GM18861 (cell line): Measurements from ENCODE around the gene STX3.
"Not testable (repeated sequence)": the region's sequence is repeated elsewhere in the genome, so short reads cannot be mapped to it uniquely, and the experiment has no call there.

Source experiments
- ATAC-seq: cut with Tn5 transposase; IDR thresholded peaks from one replicate; pipeline ENCODE4 v1.9.1; 2021; ENCODE audit not compliant: unreplicated experiment

Gene STX3

DNA sequence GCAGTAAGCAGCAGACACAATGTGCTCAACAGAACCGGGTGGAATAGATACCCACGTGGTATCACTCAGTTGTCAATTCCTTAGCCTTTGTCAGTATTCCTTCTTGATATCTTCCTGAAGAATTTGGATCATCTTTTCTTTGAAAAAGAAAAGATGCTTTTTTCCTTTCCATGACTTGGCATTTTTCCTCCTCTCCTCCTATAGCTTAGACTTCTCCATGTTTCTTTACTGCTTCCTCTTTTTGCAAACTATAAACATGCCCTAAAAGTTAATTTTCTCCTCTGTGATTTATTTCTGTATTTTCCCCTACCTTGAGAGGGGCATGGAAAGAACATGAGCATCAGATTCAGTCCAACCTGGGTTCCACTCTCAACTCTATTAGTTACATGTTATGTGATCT, 78.4 kb downstream of the STX3 start:
- no peak for ATAC-seq

DNA sequence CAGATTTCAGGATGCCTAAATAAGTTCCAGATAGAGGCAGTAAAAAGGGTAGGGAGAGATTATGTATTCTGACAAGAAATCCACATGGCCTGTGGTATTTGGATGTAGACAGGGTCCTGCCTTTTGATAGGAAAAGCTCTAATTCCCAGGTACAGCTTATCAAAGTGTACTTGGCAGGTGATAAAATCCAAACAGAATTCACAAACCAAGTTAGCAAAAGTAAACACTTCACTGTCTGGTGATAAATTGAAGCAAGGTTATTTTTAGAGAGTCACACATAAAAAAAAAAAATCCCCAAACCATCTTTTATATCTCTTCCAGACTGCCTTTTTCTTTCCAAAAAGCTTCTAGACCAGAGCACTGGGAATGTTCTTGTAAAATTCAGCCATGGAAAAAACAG, 84.4 kb downstream of the STX3 start:
- ATAC-seq: no peak

DNA sequence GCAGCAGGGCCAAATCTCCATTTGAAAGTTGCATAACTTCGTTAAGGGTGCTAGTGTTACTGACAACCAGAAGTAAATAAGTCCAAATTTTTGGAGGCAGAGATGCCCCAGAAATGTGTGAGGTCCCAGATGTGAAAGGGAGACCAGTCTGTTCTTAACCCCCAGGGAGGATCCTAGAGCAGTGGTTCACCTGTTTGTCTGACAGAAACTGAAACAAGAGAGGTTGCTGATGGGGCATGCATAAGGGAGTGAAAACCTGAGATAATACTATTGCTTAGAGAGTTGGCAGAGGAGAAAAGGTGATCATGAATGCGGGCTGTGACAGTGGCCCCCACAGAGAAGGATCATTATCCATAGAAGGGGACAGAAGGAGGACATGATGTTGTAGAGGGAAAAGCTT, 86.3 kb downstream of the STX3 start:
- ATAC-seq: peak; percentile 89

DNA sequence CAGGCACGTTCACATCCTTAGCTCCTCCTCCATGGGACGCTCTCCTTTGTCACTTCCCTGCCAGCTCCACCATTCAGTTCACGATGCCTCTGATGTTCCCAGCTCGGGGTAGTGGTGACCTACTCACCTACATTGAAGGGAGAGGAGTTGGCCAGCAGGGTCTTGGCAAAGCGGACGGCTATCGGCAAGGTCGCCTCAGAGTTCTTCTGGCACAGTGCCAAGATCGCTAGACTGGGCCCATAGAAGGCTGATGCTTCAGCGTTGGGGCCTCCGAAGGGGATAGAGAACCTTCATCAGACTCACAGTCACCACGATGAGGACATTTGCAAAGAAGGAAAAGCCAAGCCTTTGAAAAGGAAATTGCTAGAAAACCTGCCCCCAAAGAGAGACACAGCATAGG, 87.1 kb downstream of the STX3 start:
- ATAC-seq: no peak

DNA sequence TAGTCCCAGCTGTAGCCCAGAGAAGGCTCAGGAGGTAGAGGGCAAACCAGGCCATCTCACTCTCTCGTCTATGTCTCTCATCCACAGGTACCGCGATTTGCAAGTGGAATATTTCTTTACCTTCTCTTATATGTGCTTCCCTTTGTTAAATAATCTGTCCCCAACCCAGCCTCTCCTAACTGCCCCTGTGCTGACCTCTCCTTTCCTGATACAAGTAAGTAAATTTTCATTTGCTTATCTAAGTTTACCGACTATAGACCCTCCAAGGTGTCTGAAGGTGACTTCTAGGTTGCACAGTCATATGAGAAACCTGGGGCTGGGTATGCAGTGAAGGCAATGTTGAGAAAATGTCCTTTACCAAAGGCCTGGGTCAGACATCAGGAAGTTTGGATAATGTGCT, 90.2 kb downstream of the STX3 start, which contains the start of gene CBLIF:
Gene CBLIF, minus strand, starts transcription at position 101 of the 400 bp plus-strand sequence. Its CDS starts 46 bp downstream, at position 55.
- no peak for ATAC-seq

DNA sequence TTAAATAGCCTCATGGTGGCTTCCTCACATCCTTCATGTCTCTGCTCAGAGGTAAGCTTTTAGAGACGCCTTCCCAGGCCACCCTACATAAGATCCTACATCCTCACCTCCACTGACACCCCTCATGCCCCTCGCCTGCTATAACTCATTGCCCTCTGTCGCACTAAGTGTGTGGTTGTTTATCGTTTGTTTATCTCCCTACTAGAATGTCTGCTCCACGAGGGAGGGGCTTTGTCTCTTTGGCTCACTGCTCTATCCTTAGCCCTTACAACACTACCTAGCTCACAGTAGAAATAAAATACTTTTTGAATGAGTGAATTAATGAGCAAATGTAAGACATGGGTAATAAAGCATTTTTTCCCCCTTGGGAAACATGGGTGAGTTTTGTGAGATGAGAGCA, 91.4 kb downstream of the STX3 start:
- ATAC-seq: no peak

DNA sequence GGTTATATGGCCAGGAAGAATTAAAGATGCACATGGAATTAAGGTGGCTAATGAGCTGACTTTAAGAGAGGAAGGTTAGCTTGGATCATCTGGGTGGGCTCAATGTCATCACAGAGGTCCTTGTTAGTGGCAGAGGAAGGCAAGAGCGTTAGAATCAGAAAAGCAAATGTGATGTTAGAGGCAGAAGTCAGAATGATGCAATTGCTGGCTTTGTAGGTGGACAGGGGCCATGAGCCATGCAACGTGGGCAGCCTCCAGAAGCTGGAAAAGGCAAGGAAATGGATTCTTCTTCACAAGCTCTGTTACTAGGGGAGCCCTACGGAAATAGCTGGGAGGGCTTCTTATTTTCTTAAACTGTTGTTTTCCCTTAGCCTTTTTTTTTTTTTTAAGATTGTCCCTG, 92.5 kb downstream of the STX3 start:
- no peak for ATAC-seq

DNA sequence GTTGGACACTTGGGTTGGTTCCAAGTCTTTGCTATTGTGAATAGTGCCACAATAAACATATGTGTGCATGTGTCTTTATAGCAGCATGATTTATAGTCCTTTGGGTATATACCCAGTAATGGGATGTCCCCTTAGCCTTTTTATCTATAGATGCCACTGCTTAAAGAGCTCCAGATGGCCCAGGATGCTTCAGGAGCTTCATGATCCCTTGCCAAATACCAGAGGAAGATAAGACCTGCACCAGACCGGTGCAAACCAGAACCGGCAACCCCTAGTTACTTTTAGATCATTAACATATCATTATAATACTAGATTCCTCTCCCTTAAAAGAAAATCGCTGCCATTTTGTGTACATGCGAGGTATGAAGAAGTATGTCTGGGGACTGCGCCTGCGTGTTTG, 93.3 kb downstream of the STX3 start:
- not testable (repeated sequence) for ATAC-seq

DNA sequence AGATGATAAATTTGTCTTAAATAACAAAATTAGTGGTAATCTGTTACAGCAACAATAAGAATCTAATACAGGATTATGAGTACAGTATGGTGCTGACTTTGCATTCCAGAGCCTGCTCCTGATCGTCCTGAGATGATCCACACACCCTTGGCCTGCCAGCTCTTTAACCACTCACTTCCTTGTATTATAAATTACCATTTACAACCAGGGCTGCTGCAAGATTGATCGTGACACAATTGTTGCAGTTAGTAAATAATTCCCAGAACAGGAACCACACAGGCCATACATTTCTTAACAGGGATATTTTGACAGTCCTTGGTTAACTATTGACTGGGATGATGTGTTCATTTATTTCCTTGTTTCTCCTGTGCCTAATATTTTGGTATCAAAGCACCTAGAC, 94.0 kb downstream of the STX3 start:
- peak; percentile 82 for ATAC-seq

DNA sequence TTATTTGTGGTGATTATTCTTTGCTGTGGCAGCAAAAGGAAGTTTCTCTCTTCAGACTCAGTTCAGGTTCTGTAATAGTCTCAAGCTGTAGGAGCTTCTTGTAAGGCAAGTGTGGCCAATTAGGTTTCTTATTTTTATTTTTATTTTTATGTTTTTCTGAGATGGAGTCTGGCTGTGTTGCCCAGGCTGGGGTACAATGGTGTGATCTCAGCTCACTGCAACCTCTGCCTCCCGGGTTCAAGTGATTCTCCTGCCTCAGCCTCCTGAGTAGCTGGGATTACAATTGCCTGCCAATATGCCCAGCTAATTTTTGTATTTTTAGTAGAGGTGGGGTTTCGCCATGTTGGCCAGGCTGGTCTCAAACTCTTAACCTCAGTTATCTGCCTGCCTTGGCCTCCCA, 94.4 kb downstream of the STX3 start:
- not testable (repeated sequence) for ATAC-seq

DNA sequence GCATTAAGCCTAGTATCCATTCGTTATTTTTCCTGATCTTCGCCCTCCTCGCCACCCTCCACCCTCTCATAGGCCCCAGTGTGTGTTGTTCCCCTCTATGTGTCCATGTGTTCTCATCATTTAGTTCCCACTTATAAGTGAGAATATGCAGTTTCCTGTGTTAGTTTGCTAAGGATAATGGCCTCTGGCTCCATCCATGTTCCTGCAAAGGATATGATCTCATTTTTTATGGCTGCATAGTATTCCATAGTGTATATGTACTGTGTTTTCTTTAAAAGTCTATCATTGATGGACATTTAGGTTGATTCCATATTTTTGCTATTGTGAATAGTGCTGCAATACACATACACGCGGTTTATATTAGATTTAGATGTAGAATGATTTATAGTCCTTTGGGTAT, 96.2 kb downstream of the STX3 start:
- ATAC-seq: not testable (repeated sequence)

DNA sequence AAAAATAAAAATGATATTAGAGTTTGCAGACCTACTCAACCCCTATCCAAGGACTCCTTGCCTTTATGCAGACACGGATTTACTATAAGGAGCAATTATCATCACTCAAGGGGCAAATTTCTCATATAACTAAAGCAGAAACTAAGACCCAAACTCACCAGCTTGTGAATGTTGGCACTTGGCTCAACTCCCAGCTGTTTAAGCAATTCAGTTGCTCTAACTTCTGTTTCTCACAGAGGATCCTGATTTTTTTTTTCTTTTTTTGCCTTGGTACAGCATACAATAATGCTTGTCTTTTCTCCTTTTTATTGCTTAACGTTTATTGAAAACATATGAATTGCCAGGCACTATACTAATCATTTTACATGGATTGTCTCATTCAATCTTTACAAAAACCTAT, 99.7 kb downstream of the STX3 start:
- ATAC-seq: no peak
